HG03108 (cell line): ENCODE results near the gene DLGAP1.
"Not testable (repeated sequence)": the region's sequence is repeated elsewhere in the genome, so short reads cannot be mapped to it uniquely, and the experiment has no call there.

Experiments
- ATAC-seq: cut with Tn5 transposase; IDR thresholded peaks from one replicate; pipeline ENCODE4 v1.9.1; 2021; ENCODE audit warnings: moderate library complexity; ENCODE audit not compliant: unreplicated experiment

DLGAP1 gene

DNA sequence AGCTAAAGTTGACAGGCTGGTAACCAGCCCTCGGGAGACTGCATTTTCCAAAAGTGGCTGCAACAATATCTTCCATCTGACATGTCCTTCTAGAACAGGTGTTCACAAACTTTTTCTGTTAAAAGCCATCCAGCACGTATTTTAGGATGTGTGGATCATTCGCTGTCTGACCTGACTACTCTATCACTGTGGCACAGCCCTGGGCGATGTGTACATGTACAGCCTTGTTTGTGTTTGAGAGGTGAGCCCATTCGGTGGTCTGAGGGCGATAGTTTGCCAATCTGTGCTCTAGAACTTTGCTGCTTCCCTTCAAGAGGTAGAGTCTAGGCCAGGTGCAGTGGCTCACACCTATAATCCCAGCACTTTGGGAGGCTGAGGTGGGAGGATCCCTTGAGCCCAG is 839.0 kb downstream of the DLGAP1 start:
- no peak for ATAC-seq

GRCh38 chr18:3615374-3615985 is 839.6 kb downstream of the DLGAP1 start:
- no peak for ATAC-seq

GRCh38 chr18:3612315-3612714 is 842.8 kb downstream of the DLGAP1 start:
- no peak for ATAC-seq

DNA sequence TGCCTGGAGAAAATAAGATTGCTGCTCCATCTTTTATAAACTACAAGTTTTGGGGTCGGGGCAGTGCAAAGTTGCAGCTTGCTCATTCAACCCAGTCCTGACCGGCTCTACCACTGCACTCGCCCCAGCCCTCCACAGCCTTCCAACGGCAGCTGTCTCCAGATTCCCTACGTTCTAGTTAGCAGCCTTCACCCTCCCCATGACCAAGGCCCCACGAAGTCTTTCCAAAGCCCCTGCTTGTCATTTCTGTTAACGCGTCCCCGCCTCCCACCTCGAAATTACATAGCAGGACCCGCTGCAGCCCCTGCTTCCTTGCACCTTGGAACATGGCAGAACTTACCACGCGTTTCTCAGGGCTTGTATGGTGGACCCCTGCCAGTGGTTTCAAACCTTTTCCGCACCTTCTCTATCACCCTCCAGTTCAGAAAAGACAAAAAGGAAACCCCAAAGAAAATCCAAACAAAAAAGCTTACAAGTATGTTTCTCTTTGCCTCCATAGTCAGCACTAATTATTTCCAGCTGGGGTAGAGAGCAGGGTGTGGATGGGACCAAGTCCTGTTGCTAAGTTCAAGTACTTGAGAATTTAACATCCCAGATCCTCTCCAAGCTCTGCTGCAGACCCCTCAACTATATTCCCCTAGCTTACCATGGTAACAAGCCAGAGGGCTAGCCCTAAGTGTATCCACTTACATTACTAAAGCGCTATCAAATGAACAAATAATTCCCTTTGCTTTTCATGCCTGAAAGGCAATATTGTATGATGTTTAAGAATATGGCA is 843.6 kb downstream of the DLGAP1 start:
- ATAC-seq = no peak

GRCh38 chr18:3610813-3611212 is 844.3 kb downstream of the DLGAP1 start:
- no peak for ATAC-seq

DNA sequence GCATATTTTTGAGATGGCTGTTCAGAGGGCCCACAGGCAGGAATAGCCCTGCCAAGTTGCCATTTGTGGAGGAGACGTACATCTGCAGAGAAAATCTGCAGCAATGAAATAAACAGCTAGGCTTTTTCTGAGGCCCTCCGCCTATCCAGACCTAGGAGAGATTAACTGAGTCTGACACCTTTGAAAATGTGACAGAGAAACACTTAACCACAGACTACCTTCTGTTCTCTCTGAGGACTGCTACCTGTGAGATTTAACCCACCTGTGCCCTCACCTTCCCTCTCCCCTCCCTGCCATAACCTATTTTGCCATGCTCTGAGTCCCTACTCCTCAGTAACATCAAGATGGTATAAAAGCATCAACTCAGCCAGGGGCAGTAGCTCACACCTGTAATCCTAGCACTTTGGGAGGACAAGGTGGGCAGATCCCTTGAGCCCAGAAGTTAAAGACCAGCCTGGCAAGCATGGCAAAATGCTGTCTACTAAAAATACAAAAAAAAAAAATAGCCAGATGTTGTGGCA is 844.9 kb downstream of the DLGAP1 start:
- no peak for ATAC-seq

DNA sequence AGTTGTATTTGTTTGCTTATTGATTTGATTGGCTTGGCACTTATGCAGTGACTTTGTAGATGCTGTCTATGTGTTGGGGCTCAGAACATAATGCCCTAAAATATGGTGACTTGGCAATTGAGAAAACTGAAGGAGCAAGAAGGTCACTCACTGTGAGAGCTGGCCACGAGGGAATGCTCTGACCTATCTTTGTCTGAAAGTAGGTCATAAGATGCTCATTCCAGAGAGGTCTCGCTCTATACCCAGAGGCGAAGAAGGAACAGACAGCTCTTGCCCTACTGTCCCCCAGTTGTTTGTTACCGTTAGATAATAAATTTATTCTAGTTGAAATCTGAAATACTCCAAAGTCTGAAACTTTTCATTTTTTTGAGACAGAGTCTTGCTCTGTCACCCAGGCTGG is 846.6 kb downstream of the DLGAP1 start:
- ATAC-seq = no peak

DNA sequence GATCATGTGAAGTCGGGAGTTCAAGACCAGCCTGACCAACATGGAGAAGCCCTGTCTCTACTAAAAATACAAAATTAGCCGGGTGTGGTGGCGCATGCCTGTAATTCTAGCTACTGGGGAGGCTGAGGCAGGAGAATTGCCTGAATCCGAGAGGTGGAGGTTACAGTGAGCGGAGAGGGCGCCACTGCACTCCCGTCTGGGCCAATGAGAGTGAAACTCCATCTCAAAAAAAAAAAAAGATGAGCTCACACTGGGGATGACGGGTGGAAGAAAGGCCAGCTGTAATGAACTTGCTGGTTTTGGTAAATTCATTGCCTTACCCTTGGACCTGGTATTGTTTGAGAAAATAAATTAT is 847.0 kb downstream of the DLGAP1 start:
- ATAC-seq = not testable (repeated sequence)

- ATAC-seq = no peak
Observed at GRCh38 chr18:3607309-3608098, 847.6 kb downstream of the DLGAP1 start.

GRCh38 chr18:3606863-3607262 is 848.2 kb downstream of the DLGAP1 start:
- ATAC-seq = not testable (repeated sequence)

GRCh38 chr18:3605954-3606443 is 849.1 kb downstream of the DLGAP1 start:
- no peak for ATAC-seq

DNA sequence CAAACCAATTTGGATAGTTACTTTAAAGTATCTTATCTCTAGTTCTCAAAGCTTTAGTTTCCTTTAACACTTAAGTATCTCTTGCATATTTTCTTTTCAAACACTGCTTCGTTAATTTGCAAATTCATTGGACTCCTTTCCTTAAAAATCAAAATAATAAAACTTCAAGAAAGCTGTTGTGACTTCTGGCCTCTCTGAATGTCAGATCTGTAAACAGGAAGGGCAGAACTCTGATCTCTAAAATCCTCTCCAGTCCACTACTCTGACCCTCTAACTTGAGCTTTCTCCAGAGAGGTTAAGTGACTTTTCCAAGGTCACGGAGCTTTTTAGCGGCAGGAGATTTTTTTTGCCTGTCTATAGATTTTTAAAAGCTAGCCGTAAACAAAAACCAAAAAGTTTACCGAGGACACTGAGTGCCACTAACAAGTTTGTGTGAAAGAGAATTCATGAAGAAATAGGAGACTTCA is 849.6 kb downstream of the DLGAP1 start:
- ATAC-seq = no peak

- peak; percentile 87 for ATAC-seq
Observed at GRCh38 chr18:3604498-3605408, 850.4 kb downstream of the DLGAP1 start.

DNA sequence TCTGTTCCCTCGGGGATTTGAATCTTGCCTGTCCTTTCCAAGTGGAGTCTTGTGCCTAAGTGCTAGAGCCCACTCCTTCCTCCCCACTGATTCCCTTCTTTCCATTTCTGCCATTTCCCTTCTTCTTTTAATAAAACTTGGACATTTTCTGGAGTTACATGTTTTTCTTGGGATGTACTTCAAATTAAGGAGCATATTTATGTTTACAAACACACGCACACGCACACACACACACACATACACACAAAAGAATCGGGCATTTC is 850.9 kb downstream of the DLGAP1 start:
- ATAC-seq = no peak

- peak; percentile 30 for ATAC-seq
Observed at GRCh38 chr18:3603421-3604234, 851.5 kb downstream of the DLGAP1 start.

DNA sequence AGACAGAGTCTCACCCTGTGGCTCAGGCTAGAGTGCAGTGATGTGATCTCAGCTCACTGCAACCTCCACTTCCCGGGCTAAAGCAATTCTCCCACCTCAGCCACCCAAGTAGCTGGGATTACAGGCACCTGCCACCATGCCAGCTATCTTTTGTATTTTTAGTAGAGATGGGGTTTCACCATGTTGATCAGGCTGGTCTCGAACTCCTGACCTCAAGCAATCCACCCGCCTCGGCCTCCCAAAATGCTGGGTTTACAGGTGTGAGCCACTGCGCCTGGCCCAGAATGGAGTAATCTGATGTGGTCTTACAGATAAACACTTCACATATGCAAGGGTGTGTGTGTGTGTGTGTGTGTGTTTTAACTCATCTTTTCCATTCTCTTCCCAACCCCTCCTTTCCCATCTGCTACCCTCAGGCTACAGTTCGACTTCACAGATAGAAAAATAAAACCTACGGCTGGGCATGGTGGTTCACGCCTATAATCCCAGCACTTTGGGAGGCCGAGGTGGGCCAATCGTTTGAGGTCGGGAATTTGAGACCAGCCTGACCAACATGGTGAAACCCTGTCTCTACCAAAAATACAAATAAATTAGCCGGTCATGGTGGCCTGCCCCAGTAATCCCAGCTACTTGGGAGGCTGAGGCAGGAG is 853.9 kb downstream of the DLGAP1 start:
- ATAC-seq = not testable (repeated sequence)

GRCh38 chr18:3599861-3600260 is 855.2 kb downstream of the DLGAP1 start:
- no peak for ATAC-seq

- no peak for ATAC-seq
Observed at GRCh38 chr18:3599195-3599594, 855.9 kb downstream of the DLGAP1 start.

GRCh38 chr18:3598581-3598980 is 856.5 kb downstream of the DLGAP1 start:
- ATAC-seq = no peak
